Heart left ventricle (tissue), 13 donors: ENCODE data around the gene RELA.

Experiments used
- CTCF ChIP-seq, 12 donors: fragments of 200-600 bp; sonication (generic) in 4 of 12; IDR thresholded peaks; one replicate each; pipeline versions ENCODE4 v1.5.0 to v1.8.0; 2018 to 2022; ENCODE audit warnings: antibody characterized with exemption in 12 of 12, mild to moderate bottlenecking in 5 of 12
- POLR2A ChIP-seq, 2 donors: fragments of 450-650 bp; IDR thresholded peaks; one replicate each; pipeline ENCODE4 v1.6.1; 2017; ENCODE audit warnings: antibody characterized with exemption in 2 of 2, mild to moderate bottlenecking in 2 of 2, moderate library complexity in 2 of 2
- donor health status: ischemic (EF 13 %, LVEDD 7.1; RV severe dilation, severe dysfunction).
- donor health status: DM: no; HTN: yes; CAD: no.
- donor health status: DM: no; HTN: no; CAD: no.
- donor health status: ischemic (EF 25% LVEDD 6.9; RV normal size, moderate dysfunction).
- donor health status: ischemic (EF 25% LVEDD 5.7; RV mildly dilated, moderate dysfunction).
- donor health status: ischemic (EF 35%, LVEDD 5.7; RV mildly dilated, moderate dysfunction).
- donor health status: nonischemic (EF 11% LVEDD 7.7; RV severe dilation, severe dysfunction).
- donor health status: DM: yes; HTN: yes; CAD: no.
- donor health status: PGD.
- donor health status: ischemic (EF 29% LVEDD 5.4; RV normal size, mild dysfunction).
- donor health status: nonischemic (EF 23%, LVEDD 6.1; RV moderate dilation, normal function).

DNA sequence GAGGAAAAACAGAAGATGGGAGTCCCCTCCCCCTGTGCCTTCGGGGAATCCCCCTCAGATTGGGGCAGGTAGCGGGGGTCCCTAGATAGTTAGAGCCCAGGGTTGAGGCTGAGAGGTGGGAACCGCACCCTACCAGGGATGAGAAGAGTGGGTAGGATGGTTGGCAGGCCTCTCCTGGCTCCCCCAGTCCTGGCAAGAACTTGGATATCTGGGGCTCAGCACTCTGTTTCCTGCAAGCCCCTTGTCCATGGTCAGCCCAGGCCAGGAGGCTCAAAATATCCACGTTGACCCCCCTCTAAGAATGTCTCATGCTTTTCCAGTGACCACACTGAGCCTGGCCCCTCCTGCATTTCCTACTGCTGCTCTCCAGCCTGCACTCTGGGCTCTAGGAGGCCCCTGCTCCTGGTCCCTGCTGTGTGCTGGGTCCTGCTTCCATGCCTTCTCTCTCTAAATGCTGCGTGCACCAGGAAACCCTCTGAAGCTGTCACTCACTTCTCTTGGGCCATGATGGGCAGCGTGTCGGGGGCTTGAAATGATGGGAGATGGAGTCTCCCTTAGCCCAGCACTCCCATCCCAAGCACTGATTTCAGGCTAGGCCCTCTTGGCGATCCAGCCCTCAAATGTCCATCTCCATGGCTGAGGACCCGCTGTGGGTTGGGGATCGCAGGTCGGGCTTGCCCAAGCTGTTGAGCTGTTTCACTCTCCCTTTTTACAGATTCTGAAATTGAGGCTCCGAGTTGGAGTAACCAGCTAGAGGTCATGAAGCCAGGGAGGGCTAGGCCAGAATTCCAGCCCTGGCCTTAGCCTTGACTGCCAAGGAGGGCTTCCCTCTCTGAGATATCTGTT is 50.7 kb downstream of the RELA start:
- TF ChIP-seq CTCF (IDR thresholded peaks at IDR 0.05): no peak
- no peak for TF ChIP-seq POLR2A (IDR thresholded peaks at IDR 0.05)
